ENCODE measurements around the gene EYA4. TPM values are rescaled to one million over a fixed set of nuclear protein-coding genes. Genes with fewer than 3 reads are reported as not detected.

The EYA4 gene
- total and polyA plus RNA-seq, 10 donors = 0.03 to 2.6 (median 1.3) TPM

DNA sequence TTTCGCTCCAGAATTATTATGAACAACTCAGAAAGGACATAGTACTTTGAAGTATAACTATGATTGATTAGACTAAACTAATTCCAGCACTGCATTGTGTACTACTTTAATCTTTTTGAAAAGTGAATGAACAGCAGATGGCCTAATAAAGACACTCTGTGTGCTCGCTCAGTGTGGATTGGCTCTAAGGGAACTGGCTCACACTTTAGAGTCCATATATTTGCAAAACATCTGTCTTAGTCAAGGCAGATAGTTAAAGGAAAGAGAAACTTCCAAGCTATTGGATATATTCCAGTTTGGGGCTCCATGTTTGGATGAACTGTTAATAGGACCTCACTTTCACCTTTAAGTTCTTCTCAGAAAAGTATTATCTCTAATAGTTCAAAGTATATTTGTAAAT, 218.9 kb downstream of the EYA4 start:
- Histone ChIP-seq H3K4me1 (no peaks in the 10 kb centered on the region), H3K36me3 (no peaks in the 10 kb centered on the region), H3K27ac (no peak overlapping the region), H3K27me3 (replicated peaks in 1 of 7) (no peaks in the 10 kb centered on the region), H3K4me3 (no peak overlapping the region), H3K9me3 (no peaks in the 10 kb centered on the region)
- intact Hi-C loops (cut with DNase I; ENCODE audit: low total_unique reads) = no loop called here
- 70 to 81% (median 73%) methylated on average over 2 of the region's 2 CpGs for WGBS, 5 donors
- no peak for TF ChIP-seq POLR2AphosphoS5 (IDR thresholded peaks at IDR 0.05)
- TF ChIP-seq CTCF (IDR thresholded peaks at IDR 0.05 in 8 of 11, conservative IDR thresholded peaks at IDR 0.05 in 3 of 11) = no peak
- no peak for TF ChIP-seq POLR2A (IDR thresholded peaks at IDR 0.05)
- DNase-seq = no peak

DNA sequence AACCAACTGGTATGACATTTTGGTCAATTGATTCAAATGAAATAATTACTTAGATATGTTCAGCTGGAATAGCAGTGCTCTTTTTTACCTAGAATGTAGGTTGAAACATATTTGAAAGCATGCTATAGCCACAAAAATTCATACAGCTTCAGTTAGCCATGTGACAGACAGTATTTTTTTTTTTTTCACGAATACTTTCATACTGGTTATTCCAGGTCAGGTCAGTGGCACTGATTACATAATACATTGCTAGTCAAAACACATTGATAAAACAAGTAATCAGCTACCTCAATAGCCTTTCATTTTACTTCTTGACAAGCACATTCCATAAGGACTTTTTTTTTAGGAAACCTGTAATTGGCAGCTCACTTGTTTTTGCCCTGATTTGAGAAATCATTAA, 222.6 kb downstream of the EYA4 start:
- H3K4me1 ChIP-seq = no peaks in the 10 kb centered on the region
- TF ChIP-seq POLR2AphosphoS5 (IDR thresholded peaks at IDR 0.05) (no peak), CTCF (IDR thresholded peaks at IDR 0.05 in 8 of 11, conservative IDR thresholded peaks at IDR 0.05 in 3 of 11) (no peak), POLR2A (IDR thresholded peaks at IDR 0.05) (no peak)
- intact Hi-C loops (cut with DNase I; ENCODE audit: low total_unique reads) = no loop called here
- H3K36me3 ChIP-seq = no peaks in the 10 kb centered on the region
- H3K27me3 ChIP-seq (replicated peaks in 1 of 7) = no peaks in the 10 kb centered on the region
- 49 to 78% (median 64%) methylated on average over 1 of the region's 1 CpG for WGBS, 5 donors
- H3K9me3 ChIP-seq = no peaks in the 10 kb centered on the region
- DNase-seq = no peak
- no peak overlapping the region for H3K4me3 ChIP-seq
- H3K27ac ChIP-seq = no peak overlapping the region

GRCh38 chr6:133466680-133467079, 225.5 kb downstream of the EYA4 start:
- intact Hi-C loops (cut with DNase I; ENCODE audit: low total_unique reads) = no loop called here
- no peak overlapping the region for H3K4me3 ChIP-seq
- 63 to 86% (median 85%) methylated on average over 4 of the region's 4 CpGs for WGBS, 5 donors

DNA sequence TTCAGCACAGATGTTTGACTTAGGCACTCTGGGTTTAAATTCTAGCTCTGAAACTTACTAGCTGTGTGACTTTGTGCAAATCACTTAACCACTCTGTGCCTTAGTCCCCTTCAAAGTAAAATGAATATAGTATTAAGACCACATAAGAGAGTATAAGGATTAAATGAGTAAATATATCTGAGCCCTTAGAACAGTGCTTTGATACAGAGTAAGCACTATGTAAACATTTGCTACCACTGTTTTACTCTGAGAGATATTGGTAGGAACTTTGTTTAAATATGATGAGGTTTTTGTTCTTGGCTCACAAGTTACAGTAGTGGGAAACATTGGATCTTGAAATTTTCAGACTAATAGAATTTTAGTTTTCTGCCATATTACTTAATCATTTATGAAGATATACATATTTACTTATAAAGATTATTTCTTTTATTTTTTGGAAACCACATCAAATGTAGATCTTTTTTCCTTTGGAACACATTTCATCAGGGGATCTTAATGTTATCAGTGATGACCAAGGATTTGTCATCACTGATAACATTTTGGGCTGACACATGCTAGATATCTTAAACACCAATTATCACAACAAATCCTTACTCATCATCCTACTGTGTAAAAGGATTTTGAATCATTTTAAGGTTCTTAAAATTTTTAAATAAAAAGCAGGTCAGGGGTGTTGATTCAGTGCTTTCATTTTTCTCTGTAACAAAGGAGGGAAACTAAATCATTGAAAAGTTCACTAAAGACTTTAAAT, 226.2 kb downstream of the EYA4 start:
- Histone ChIP-seq H3K4me1 (no peaks in the 10 kb centered on the region), H3K27me3 (replicated peaks in 1 of 7) (no peaks in the 10 kb centered on the region), H3K4me3 (no peak overlapping the region), H3K27ac (no peak overlapping the region), H3K36me3 (no peaks in the 10 kb centered on the region), H3K9me3 (no peaks in the 10 kb centered on the region)
- intact Hi-C loops (cut with DNase I; ENCODE audit: low total_unique reads) = no loop called here
- TF ChIP-seq CTCF (IDR thresholded peaks at IDR 0.05 in 8 of 11, conservative IDR thresholded peaks at IDR 0.05 in 3 of 11) = no peak
- TF ChIP-seq POLR2AphosphoS5 (IDR thresholded peaks at IDR 0.05) = no peak
- no peak for TF ChIP-seq POLR2A (IDR thresholded peaks at IDR 0.05)
- no peak for DNase-seq

More at GRCh38 chr6:133466680-133467079, 225.5 kb downstream of the EYA4 start:
- no peaks in the 10 kb centered on the region for H3K9me3 ChIP-seq
- H3K27ac ChIP-seq = no peak overlapping the region
- H3K36me3 ChIP-seq = no peaks in the 10 kb centered on the region
- no peak for TF ChIP-seq POLR2A (IDR thresholded peaks at IDR 0.05)
- no peak for TF ChIP-seq POLR2AphosphoS5 (IDR thresholded peaks at IDR 0.05)
- DNase-seq = no peak
- no peaks in the 10 kb centered on the region for H3K27me3 ChIP-seq (replicated peaks in 1 of 7)
- H3K4me1 ChIP-seq = no peaks in the 10 kb centered on the region
